Testis (tissue), 2 donors: ENCODE data around the gene PAX7.

Experiments
- POLR2A ChIP-seq: fragments of 450-650 bp; IDR thresholded peaks from one replicate; pipeline ENCODE4 v1.6.1; 2017; ENCODE audit warnings: antibody characterized with exemption, mild to moderate bottlenecking, moderate library complexity
- TF ChIP-seq, protein P1 (sequence below), 3 experiments: fragments of 450-650 bp in 2 of 3; fragments of 200-600 bp in 1 of 3; sonication (generic) in 1 of 3; IDR thresholded peaks; one replicate each; pipeline ENCODE4 v1.5.1; 2016 to 2019; ENCODE audit warnings: antibody characterized with exemption in 3 of 3, mild to moderate bottlenecking in 2 of 3, moderate library complexity in 1 of 3

- no peak for TF ChIP-seq POLR2A
- TF ChIP-seq, protein P1, sequence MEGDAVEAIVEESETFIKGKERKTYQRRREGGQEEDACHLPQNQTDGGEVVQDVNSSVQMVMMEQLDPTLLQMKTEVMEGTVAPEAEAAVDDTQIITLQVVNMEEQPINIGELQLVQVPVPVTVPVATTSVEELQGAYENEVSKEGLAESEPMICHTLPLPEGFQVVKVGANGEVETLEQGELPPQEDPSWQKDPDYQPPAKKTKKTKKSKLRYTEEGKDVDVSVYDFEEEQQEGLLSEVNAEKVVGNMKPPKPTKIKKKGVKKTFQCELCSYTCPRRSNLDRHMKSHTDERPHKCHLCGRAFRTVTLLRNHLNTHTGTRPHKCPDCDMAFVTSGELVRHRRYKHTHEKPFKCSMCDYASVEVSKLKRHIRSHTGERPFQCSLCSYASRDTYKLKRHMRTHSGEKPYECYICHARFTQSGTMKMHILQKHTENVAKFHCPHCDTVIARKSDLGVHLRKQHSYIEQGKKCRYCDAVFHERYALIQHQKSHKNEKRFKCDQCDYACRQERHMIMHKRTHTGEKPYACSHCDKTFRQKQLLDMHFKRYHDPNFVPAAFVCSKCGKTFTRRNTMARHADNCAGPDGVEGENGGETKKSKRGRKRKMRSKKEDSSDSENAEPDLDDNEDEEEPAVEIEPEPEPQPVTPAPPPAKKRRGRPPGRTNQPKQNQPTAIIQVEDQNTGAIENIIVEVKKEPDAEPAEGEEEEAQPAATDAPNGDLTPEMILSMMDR (IDR thresholded peaks at IDR 0.05): no peak
Observed at GRCh38 chr1:18792747-18793146, 162.1 kb downstream of the PAX7 start.
